ENCODE measurements around the gene NUP37. TPM values are rescaled to one million over a fixed set of nuclear protein-coding genes. Genes with fewer than 3 reads are reported as not detected.

Gene NUP37
- total and polyA plus RNA-seq, 9 of the 15 experiments (the other 6 are each of a cell fraction or from before 2014, with no cell fraction given): 72.2 to 429 (median 170) TPM

DNA sequence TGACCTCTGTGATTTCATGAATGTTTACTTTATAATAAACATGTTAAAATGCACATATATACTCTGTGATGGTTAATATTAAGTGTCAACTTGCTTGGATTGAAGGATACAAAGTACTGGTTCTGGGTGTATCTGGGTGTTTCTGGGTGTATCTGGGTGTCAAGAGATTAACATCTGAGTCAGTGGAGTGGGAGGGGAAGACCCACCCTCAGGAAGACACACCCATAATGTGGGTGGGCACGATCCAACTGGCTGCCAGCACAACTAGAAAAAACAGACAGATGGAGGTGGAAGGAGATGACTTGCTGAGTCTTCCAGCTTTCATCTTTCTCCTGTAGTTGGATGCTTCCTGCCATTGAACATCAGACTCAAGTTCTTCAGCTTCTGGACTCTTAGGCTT lies 11.9 kb downstream of the NUP37 start (continued):
- TF ChIP-seq, protein P1, sequence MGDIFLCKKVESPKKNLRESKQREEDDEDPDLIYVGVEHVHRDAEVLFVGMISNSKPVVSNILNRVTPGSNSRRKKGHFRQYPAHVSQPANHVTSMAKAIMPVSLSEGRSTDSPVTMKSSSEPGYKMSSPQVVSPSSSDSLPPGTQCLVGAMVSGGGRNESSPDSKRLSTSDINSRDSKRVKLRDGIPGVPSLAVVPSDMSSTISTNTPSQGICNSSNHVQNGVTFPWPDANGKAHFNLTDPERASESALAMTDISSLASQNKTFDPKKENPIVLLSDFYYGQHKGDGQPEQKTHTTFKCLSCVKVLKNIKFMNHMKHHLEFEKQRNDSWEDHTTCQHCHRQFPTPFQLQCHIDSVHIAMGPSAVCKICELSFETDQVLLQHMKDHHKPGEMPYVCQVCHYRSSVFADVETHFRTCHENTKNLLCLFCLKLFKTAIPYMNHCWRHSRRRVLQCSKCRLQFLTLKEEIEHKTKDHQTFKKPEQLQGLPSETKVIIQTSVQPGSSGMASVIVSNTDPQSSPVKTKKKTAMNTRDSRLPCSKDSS (IDR thresholded peaks at IDR 0.05; ENCODE audit: low read depth, partially characterized antibody): no peak
- TF ChIP-seq NCOA6 (IDR thresholded peaks at IDR 0.05) (no peak), ZNF347 (CRISPR knock-in tag; IDR thresholded peaks at IDR 0.05; ENCODE audit: low read depth) (no peak), MIER1 (IDR thresholded peaks at IDR 0.05; ENCODE audit: low read depth) (no peak), TARDBP (IDR thresholded peaks at IDR 0.05) (no peak), NEUROD1 (IDR thresholded peaks at IDR 0.05; ENCODE audit: borderline replicate concordance, low read depth, low read length, partially characterized antibody) (no peak), POLR2G (IDR thresholded peaks at IDR 0.05; ENCODE audit: low read depth, low read length) (no peak), CSDE1 (IDR thresholded peaks at IDR 0.05) (no peak), GTF2A2 (tag; IDR thresholded peaks at IDR 0.05) (no peak)
- TF ChIP-seq, protein P2, sequence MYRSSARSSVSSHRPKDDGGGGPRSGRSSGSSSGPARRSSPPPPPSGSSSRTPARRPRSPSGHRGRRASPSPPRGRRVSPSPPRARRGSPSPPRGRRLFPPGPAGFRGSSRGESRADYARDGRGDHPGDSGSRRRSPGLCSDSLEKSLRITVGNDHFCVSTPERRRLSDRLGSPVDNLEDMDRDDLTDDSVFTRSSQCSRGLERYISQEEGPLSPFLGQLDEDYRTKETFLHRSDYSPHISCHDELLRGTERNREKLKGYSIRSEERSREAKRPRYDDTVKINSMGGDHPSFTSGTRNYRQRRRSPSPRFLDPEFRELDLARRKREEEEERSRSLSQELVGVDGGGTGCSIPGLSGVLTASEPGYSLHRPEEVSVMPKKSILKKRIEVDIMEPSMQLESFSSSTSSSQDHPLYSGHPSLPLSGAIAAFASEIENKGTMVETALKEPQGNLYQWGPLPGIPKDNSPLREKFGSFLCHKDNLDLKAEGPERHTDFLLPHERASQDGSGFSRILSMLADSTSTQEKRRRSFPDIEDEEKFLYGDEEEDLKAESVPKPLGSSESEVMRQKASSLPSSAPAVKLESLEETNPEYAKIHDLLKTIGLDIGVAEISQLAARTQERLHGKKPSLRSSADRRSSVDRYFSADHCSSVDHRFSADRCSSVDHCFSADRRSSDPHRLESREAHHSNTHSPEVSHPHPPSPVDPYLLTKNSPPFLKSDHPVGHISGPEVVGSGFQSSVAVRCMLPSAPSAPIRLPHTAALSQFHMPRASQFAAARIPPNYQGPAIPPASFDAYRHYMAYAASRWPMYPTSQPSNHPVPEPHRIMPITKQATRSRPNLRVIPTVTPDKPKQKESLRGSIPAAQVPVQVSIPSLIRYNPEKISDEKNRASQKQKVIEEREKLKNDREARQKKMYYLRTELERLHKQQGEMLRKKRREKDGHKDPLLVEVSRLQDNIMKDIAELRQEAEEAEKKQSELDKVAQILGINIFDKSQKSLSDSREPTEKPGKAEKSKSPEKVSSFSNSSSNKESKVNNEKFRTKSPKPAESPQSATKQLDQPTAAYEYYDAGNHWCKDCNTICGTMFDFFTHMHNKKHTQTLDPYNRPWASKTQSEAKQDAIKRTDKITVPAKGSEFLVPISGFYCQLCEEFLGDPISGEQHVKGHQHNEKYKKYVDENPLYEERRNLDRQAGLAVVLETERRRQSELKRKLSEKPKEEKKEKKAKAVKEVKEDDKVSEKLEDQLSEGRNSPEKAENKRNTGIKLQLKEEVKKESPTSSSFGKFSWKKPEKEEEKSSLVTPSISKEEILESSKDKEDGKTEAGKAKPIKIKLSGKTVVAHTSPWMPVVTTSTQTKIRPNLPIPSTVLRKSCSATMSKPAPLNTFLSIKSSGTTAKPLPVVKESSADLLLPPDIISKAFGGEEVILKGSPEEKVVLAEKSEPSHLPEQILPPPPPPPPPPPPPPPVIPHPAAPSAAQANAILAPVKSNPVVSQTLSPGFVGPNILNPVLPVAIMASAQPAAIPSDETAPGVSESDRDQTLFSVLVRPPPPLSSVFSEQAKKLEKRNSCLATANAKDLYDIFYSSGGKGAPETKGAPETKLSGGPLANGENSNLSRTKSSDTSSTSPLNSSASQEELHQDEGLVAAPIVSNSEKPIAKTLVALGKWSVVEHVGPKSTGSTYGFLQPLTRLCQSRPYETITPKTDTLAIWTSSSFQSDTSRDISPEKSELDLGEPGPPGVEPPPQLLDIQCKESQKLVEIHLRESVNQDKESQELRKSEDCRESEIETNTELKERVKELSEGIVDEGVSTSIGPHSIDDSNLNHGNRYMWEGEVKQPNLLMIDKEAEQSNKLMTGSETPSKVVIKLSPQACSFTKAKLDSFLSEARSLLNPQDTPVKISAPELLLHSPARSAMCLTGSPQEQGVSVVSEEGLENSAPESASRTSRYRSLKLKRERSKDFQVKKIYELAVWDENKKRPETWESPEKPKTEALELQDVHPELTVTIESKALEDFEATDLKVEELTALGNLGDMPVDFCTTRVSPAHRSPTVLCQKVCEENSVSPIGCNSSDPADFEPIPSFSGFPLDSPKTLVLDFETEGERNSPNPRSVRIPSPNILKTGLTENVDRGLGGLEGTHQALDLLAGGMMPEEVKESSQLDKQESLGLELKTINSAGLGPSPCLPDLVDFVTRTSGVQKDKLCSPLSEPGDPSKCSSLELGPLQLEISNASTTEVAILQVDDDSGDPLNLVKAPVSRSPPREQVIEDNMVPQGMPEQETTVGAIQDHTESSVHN (IDR thresholded peaks at IDR 0.05; ENCODE audit: borderline replicate concordance in 1 of 2, low read depth in 1 of 2): no peak
